ENCODE data around the gene TCTA.

GRCh38 chr3:49453621-49454020 lies 41.4 kb downstream of the TCTA start:
- TF ChIP-seq CTCF (IDR thresholded peaks at IDR 0.05), result no peak
- TF ChIP-seq POLR2A (IDR thresholded peaks at IDR 0.05), result no peak
